Germinal center (tissue), 1 donor: Measurements from ENCODE around the gene LGALS8.

Experiments
- DNase-seq: peaks from one replicate; pipeline ENCODE4 v3.0.0; 2012; ENCODE audit warnings: mixed read lengths, low spot score

Gene LGALS8

DNA sequence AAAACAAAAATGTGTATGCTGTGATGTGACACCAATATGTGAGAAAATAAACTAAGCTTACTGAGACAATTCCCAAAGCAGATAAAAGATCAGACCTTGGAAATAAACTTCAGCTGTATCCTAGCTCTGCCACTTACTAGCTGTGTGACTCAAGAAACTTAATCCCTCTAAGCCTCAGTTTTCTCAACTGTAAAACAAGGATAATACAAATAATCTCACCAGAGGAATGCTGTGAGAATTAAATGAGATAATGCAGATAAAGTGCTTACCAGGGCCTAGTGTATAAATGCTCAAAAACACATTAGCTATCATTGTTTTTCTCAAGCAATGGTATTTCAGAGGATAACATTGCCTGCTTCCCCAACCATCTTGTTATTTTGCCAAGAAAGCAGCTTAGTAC is 78.4 kb downstream of the LGALS8 start:
- DNase-seq: no peak
